Neuronal stem cell (in vitro differentiated cells): ENCODE data around the gene PIGV.
A peak's percentile ranks its signal among the peaks of the same experiment; 100 is the strongest.

ENCODE experiments used
- DNase-seq: peaks from one replicate; pipeline ENCODE4 v3.0.0-alpha.2; 2013; ENCODE audit warnings: low spot score
- H2AFZ ChIP-seq: one replicate; pipeline ENCODE4 v1.6.1; 2013; ENCODE audit warnings: mild to moderate bottlenecking, low read length, inconsistent platforms
- H2AK5ac ChIP-seq: 2 replicates; pipeline ENCODE4 v1.6.1; 2013; ENCODE audit warnings: low read depth, mild to moderate bottlenecking, inconsistent platforms, low read length, moderate library complexity, mixed read lengths
- H2BK120ac ChIP-seq: 2 replicates; pipeline ENCODE4 v1.6.1; 2013; ENCODE audit warnings: low read depth, mild to moderate bottlenecking, inconsistent platforms, low read length, moderate library complexity, mixed read lengths
- H2BK12ac ChIP-seq: one replicate; pipeline ENCODE4 v1.6.1; 2013; ENCODE audit warnings: low read length, inconsistent platforms
- H2BK15ac ChIP-seq: 2 replicates; pipeline ENCODE4 v1.6.1; 2013; ENCODE audit warnings: mild to moderate bottlenecking, low read length, inconsistent platforms, mixed read lengths
- H2BK5ac ChIP-seq: one replicate; pipeline ENCODE4 v1.6.1; 2013; ENCODE audit warnings: inconsistent platforms, mild to moderate bottlenecking, low read length, moderate library complexity
- H3K14ac ChIP-seq: one replicate; pipeline ENCODE4 v1.6.1; 2013; ENCODE audit warnings: low read length, inconsistent platforms
- H3K18ac ChIP-seq: 2 replicates; pipeline ENCODE4 v1.6.1; 2013; ENCODE audit warnings: low read length, inconsistent platforms
- H3K23ac ChIP-seq: 2 replicates; pipeline ENCODE4 v1.6.1; 2013; ENCODE audit warnings: low read depth, mild to moderate bottlenecking, mixed read lengths, low read length, inconsistent platforms; ENCODE audit not compliant: poor library complexity
- H3K27ac ChIP-seq: replicated peaks from 3 replicates; pipeline ENCODE4 v1.5.1; 2013; ENCODE audit warnings: low read length, inconsistent platforms
- H3K27me3 ChIP-seq, 3 experiments: 2 replicates each; pipeline ENCODE4 v1.6.1; 2013; ENCODE audit warnings: low read length in 3 of 3, mild to moderate bottlenecking in 2 of 3, inconsistent platforms in 1 of 3, low read depth in 1 of 3, mixed read lengths in 1 of 3, moderate library complexity in 1 of 3; ENCODE audit not compliant: control insufficient read depth in 3 of 3, insufficient read depth in 3 of 3
- H3K36me3 ChIP-seq, 2 donors: replicated peaks in 1 of 2; 2 replicates each; pipeline ENCODE4 v1.6.1; 2013; ENCODE audit warnings: low read length in 2 of 2; ENCODE audit not compliant: control insufficient read depth in 2 of 2, insufficient read depth in 2 of 2
- H3K4ac ChIP-seq: 2 replicates; pipeline ENCODE4 v1.6.1; 2013; ENCODE audit warnings: inconsistent platforms, mild to moderate bottlenecking, low read length, moderate library complexity
- H3K4me1 ChIP-seq, 2 donors: 1 replicate in 1 of 2; 2 replicates in 1 of 2; pipeline ENCODE4 v1.6.1; 2013; ENCODE audit warnings: low read length in 2 of 2, low read depth in 1 of 2; ENCODE audit not compliant: control insufficient read depth in 2 of 2, insufficient read depth in 1 of 2
- H3K4me2 ChIP-seq: one replicate; pipeline ENCODE4 v1.6.1; 2013; ENCODE audit warnings: mild to moderate bottlenecking, low read length, inconsistent platforms; ENCODE audit not compliant: insufficient read depth, poor library complexity, severe bottlenecking
- H3K4me3 ChIP-seq, 2 donors: 2 replicates each; pipeline ENCODE4 v1.5.1; 2013; ENCODE audit warnings: low read length in 2 of 2, mild to moderate bottlenecking in 2 of 2, inconsistent platforms in 1 of 2, moderate library complexity in 1 of 2
- H3K79me1 ChIP-seq: one replicate; pipeline ENCODE4 v1.6.1; 2013; ENCODE audit warnings: low read depth, mild to moderate bottlenecking, inconsistent platforms, low read length, moderate library complexity
- H3K9ac ChIP-seq: one replicate; pipeline ENCODE4 v1.6.1; 2013; ENCODE audit warnings: mild to moderate bottlenecking, low read depth, low read length, inconsistent platforms; ENCODE audit not compliant: poor library complexity
- H3K9me3 ChIP-seq, 2 donors: replicated peaks in 1 of 2; 2 replicates each; pipeline versions ENCODE3 to v1.6.1; 2013; ENCODE audit warnings: low read length in 2 of 2, mild to moderate bottlenecking in 2 of 2, inconsistent platforms in 1 of 2, low read depth in 1 of 2, mixed read lengths in 1 of 2, moderate library complexity in 1 of 2; ENCODE audit not compliant: control insufficient read depth in 2 of 2, insufficient read depth in 1 of 2
- H4K8ac ChIP-seq: one replicate; pipeline ENCODE4 v1.6.1; 2013; ENCODE audit warnings: low read depth, mild to moderate bottlenecking, inconsistent platforms, low read length, moderate library complexity
- H4K91ac ChIP-seq: one replicate; pipeline ENCODE4 v1.6.1; 2013; ENCODE audit warnings: low read length, low read depth, mild to moderate bottlenecking, inconsistent platforms; ENCODE audit not compliant: poor library complexity
- WGBS, 2 donors: extraction: QIAGEN DNeasy Blood & Tissue Kit; methylation state at CpG; one replicate each; pipeline ENCODE4 v1.1.7; 2013; ENCODE audit warnings: missing lambda C conversion rate in 2 of 2, mixed read lengths in 1 of 2; ENCODE audit not compliant: insufficient read length in 2 of 2, insufficient replicate concordance in 1 of 2; ENCODE audit errors: extremely low coverage in 2 of 2; 5-methylcytosine and 5-hydroxymethylcytosine counted together

The PIGV gene

DNA sequence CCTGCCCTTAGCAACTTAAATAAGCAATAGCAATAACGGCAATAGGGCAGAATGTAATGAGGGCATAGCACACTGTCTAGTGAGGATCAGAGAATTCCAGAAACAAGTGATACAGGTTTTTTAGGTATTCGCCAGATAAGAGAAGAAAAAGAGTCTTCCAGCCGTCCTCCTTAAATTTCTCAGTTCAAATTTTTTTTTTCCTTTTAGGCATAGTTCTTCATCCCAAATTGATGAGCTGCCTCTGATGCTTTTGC is 1.8 kb downstream of the PIGV start:
- Histone ChIP-seq H4K8ac (no peak overlapping the region), H2BK120ac (no peak overlapping the region), H3K4me2 (no peak overlapping the region), H2AK5ac (no peak overlapping the region), H2BK15ac (no peak overlapping the region), H3K27ac (no peak overlapping the region), H2AFZ (no peak overlapping the region), H3K23ac (no peak overlapping the region), H3K36me3 (peaks cover 3 to 8% of the 10 kb centered on the region in 2 donors), H3K4me1 (peaks cover 14 to 23% of the 10 kb centered on the region in 2 donors), H3K79me1 (peaks cover 2% of the 10 kb centered on the region), H3K18ac (no peak overlapping the region), H3K9ac (no peak overlapping the region), H3K4ac (no peak overlapping the region), H2BK5ac (no peak overlapping the region), H4K91ac (no peak overlapping the region), H2BK12ac (no peak overlapping the region), H3K14ac (no peak overlapping the region), H3K4me3 (no peak overlapping the region), H3K27me3 (no peaks in the 10 kb centered on the region), H3K9me3 (no peaks in the 10 kb centered on the region)
- no peak for DNase-seq
- WGBS, 2 donors, result no CpG with 5 or more reads among the region's 3 CpGs

DNA sequence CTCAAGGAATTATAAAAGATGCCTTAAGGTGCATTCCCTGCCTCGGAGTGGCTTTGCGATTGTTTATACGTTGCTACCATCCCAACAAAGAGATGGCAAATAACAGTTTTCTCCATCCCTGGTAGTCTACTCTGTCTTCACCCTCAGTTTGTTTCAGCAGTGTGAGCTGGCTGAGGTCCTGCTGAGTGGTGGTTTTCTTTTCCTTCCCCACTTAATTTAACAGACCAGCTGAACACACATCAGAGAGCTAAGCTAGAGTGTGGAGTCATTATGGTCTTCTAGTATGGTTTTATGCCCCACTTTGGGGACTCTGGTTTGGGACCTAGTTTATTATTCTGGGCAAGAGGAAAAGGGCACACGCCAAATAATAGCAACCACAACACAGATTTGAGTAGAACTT is 2.2 kb downstream of the PIGV start:
- no peak overlapping the region for H3K23ac ChIP-seq
- H3K27me3 ChIP-seq, result no peaks in the 10 kb centered on the region
- peaks cover 7 to 12% of the 10 kb centered on the region in 2 donors for H3K36me3 ChIP-seq
- H3K4me1 ChIP-seq, result peaks cover 14 to 20% of the 10 kb centered on the region in 2 donors
- no peak overlapping the region for H3K27ac ChIP-seq
- no peak overlapping the region for H2BK120ac ChIP-seq
- peaks cover 2% of the 10 kb centered on the region for H3K79me1 ChIP-seq
- H3K4me3 ChIP-seq, result no peak overlapping the region
- H3K9ac ChIP-seq, result no peak overlapping the region
- no peak overlapping the region for H2BK15ac ChIP-seq
- H3K14ac ChIP-seq, result no peak overlapping the region
- H2BK5ac ChIP-seq, result no peak overlapping the region
- no peak overlapping the region for H2AK5ac ChIP-seq
- H3K4ac ChIP-seq, result no peak overlapping the region
- H3K9me3 ChIP-seq, result no peaks in the 10 kb centered on the region
- H4K8ac ChIP-seq, result no peak overlapping the region
- H2AFZ ChIP-seq, result no peak overlapping the region
- DNase-seq, result no peak
- H3K18ac ChIP-seq, result no peak overlapping the region
- no peak overlapping the region for H4K91ac ChIP-seq
- no peak overlapping the region for H2BK12ac ChIP-seq
- no peak overlapping the region for H3K4me2 ChIP-seq
- WGBS, 2 donors, result no CpG with 5 or more reads among the region's 4 CpGs

DNA sequence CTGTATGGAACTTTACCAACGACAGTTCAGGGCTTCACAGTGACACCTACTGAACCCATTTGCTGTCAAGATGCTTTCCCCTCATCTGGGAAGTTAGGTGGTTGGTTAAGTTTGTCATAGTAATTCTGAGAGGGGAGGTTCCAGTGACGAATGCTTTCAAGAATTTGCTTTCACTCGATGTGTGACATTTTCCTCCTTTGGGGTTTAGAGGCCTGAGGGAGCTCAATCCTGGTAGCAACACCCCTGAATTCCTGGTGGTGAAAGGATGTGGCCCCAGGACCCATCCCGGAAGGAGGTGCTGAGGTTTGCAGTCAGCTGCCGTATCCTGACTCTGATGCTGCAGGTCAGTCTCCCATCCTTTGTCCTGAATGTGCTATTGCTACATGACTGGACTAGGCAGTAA is 2.8 kb downstream of the PIGV start:
- no peak overlapping the region for H2BK5ac ChIP-seq
- H3K4me3 ChIP-seq, result no peak overlapping the region
- peaks cover 14 to 16% of the 10 kb centered on the region in 2 donors for H3K4me1 ChIP-seq

DNA sequence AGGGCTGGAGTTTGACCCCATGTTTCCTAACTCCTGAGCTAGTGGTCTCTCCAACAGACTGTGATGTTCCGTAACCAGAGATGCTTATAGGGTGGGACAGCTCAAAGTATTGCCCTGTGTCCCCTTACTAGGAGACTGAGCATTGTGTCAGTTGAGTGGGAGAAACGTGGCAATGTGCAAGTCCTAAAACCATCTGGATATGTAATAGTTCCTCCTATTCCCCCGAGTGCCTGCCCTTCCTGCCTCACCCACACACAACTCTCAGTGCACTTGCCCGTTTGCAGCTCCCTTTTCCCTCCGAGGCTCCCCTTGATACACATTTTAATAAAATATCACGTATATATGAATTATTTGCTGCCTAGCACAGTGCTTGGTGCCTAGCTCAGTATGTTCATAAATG is 3.4 kb downstream of the PIGV start:
- Histone ChIP-seq H2BK12ac (no peak overlapping the region), H3K27ac (no peak overlapping the region), H3K4me3 (no peak overlapping the region), H2AFZ (no peak overlapping the region), H4K91ac (no peak overlapping the region), H2BK120ac (no peak overlapping the region), H2BK15ac (no peak overlapping the region), H4K8ac (no peak overlapping the region), H3K18ac (no peak overlapping the region), H3K79me1 (peaks cover 2% of the 10 kb centered on the region), H3K9ac (no peak overlapping the region), H2AK5ac (no peak overlapping the region), H3K23ac (no peak overlapping the region), H3K36me3 (peaks cover 9 to 16% of the 10 kb centered on the region in 2 donors), H3K9me3 (no peaks in the 10 kb centered on the region), H3K14ac (no peak overlapping the region), H2BK5ac (no peak overlapping the region), H3K4me1 (peaks cover 10% of the 10 kb centered on the region in 2 donors), H3K4ac (no peak overlapping the region), H3K4me2 (peak overlapping the region; percentile 21), H3K27me3 (no peaks in the 10 kb centered on the region)
- WGBS, 2 donors, result no CpG with 5 or more reads among the region's 6 CpGs
- no peak for DNase-seq

More for the DNA sequence above, 2.8 kb downstream of the PIGV start:
- H3K9ac ChIP-seq, result no peak overlapping the region
- H3K4me2 ChIP-seq, result no peak overlapping the region
- no peak overlapping the region for H3K23ac ChIP-seq
- H3K4ac ChIP-seq, result no peak overlapping the region
- no peak overlapping the region for H2AK5ac ChIP-seq
- no peak for DNase-seq
- no peak overlapping the region for H2BK12ac ChIP-seq
- no peaks in the 10 kb centered on the region for H3K27me3 ChIP-seq
- no peak overlapping the region for H2BK15ac ChIP-seq
- H2AFZ ChIP-seq, result no peak overlapping the region
- peaks cover 9 to 16% of the 10 kb centered on the region in 2 donors for H3K36me3 ChIP-seq
- H3K14ac ChIP-seq, result no peak overlapping the region
- no peak overlapping the region for H4K91ac ChIP-seq
- no peak overlapping the region for H3K18ac ChIP-seq
- no CpG with 5 or more reads among the region's 5 CpGs for whole genome bisulfite sequencing, 2 donors
- H3K79me1 ChIP-seq, result peaks cover 2% of the 10 kb centered on the region
- H3K9me3 ChIP-seq, result no peaks in the 10 kb centered on the region
- H4K8ac ChIP-seq, result no peak overlapping the region
- no peak overlapping the region for H2BK120ac ChIP-seq
- H3K27ac ChIP-seq, result no peak overlapping the region
